ENCODE data around the gene ESPN. TPM values are rescaled to one million over a fixed set of nuclear protein-coding genes. Genes with fewer than 3 reads are reported as not detected.

ESPN gene
- total RNA-seq, 4 donors from 2014 or later = 40.2 to 368 (median 157) TPM

- Histone ChIP-seq H3K27me3 (peaks cover 10% of the 10 kb centered on the region), H3K27ac (peak overlapping the region; percentile 75 to 87 (median 80)), H3K4me3 (peak overlapping the region; percentile 51 to 90 (median 60)), H3K9me3 (no peaks in the 10 kb centered on the region), H3K4me1 (peaks cover 7 to 43% (median 34%) of the 10 kb centered on the region in 4 donors), H3K36me3 (no peaks in the 10 kb centered on the region)
- intact Hi-C loops (cut with DNase I; ENCODE audit: low total_unique reads) (no loop called here), in situ Hi-C loops (cut with MboI; ENCODE audit: low pct_ligation_motif_present in 1 of 4, low pct_unique_long_range_greater_than_20kb in 1 of 4, low sequenced_read_pairs in 3 of 4) (loop anchor here in 3 of 4 donors (25.0 kb wide), 1 partner anchor 147 kb away; no protein-coding TSS in a partner anchor)
- TF ChIP-seq CTCF (IDR thresholded peaks at IDR 0.05) (peak in 3 of 5 experiments; percentile 1 to 35 (median 14)), POLR2AphosphoS5 (IDR thresholded peaks at IDR 0.05) (peak in 1 of 3 donors; percentile 46), EP300 (IDR thresholded peaks at IDR 0.05; ENCODE audit: low read depth) (no peak), POLR2A (IDR thresholded peaks at IDR 0.05) (peak; percentile 38)
- peak; percentile 84 for DNase-seq
- WGBS, 2 donors (ENCODE audit: low coverage in 1 of 2) = 6 to 14% methylated on average over 7 to 30 of the region's 70 CpGs
Measured at GRCh38 chr1:6490181-6491080, 65.9 kb downstream of the ESPN start.

GRCh38 chr1:6491081-6491449 lies 66.5 kb downstream of the ESPN start:
- intact Hi-C loops (cut with DNase I; ENCODE audit: low total_unique reads) = no loop called here

GRCh38 chr1:6491480-6491962 lies 66.9 kb downstream of the ESPN start, which contains the start of gene PLEKHG5:
PLEKHG5 (minus strand) TSS chr1:6491667; CDS start chr1:6477571, 14,096 bp downstream.
- intact Hi-C loops (cut with DNase I; ENCODE audit: low total_unique reads) = no loop called here
- in situ Hi-C loops (cut with MboI; ENCODE audit: low pct_ligation_motif_present in 1 of 4, low pct_unique_long_range_greater_than_20kb in 1 of 4, low sequenced_read_pairs in 3 of 4) = loop anchor here in 3 of 4 donors (25.0 kb wide), 1 partner anchor 146 kb away; no protein-coding TSS in a partner anchor

More at GRCh38 chr1:6491081-6491449, 66.5 kb downstream of the ESPN start:
- Histone ChIP-seq H3K4me1 (peaks cover 7 to 36% (median 28%) of the 10 kb centered on the region in 4 donors), H3K27ac (peak overlapping the region; percentile 75 to 87 (median 80)), H3K4me3 (peak overlapping the region; percentile 51 to 90 (median 60)), H3K9me3 (no peaks in the 10 kb centered on the region), H3K36me3 (no peaks in the 10 kb centered on the region), H3K27me3 (peaks cover 10% of the 10 kb centered on the region)
- WGBS, 2 donors (ENCODE audit: low coverage in 1 of 2) = 35 to 36% methylated on average over 3 to 6 of the region's 6 CpGs
- in situ Hi-C loops (cut with MboI; ENCODE audit: low pct_ligation_motif_present in 1 of 4, low pct_unique_long_range_greater_than_20kb in 1 of 4, low sequenced_read_pairs in 3 of 4) = loop anchor here in 3 of 4 donors (25.0 kb wide), 1 partner anchor 146 kb away; no protein-coding TSS in a partner anchor
- TF ChIP-seq POLR2AphosphoS5 (IDR thresholded peaks at IDR 0.05) (no peak), POLR2A (IDR thresholded peaks at IDR 0.05) (no peak), CTCF (IDR thresholded peaks at IDR 0.05) (no peak), EP300 (IDR thresholded peaks at IDR 0.05; ENCODE audit: low read depth) (no peak)
- no peak for DNase-seq

More at GRCh38 chr1:6491480-6491962, 66.9 kb downstream of the ESPN start, which contains the start of gene PLEKHG5:
- no peak for DNase-seq
- peaks cover 11% of the 10 kb centered on the region for H3K27me3 ChIP-seq
- peaks cover 7 to 36% (median 26%) of the 10 kb centered on the region in 4 donors for H3K4me1 ChIP-seq
- H3K4me3 ChIP-seq = peak within 1 kb of the TSS; percentile 51 to 90 (median 60)
- TF ChIP-seq POLR2A (IDR thresholded peaks at IDR 0.05) (no peak), POLR2AphosphoS5 (IDR thresholded peaks at IDR 0.05) (no peak), EP300 (IDR thresholded peaks at IDR 0.05; ENCODE audit: low read depth) (no peak), CTCF (IDR thresholded peaks at IDR 0.05) (no peak)
- 76 to 77% methylated on average over 3 to 6 of the region's 6 CpGs for WGBS, 2 donors (ENCODE audit: low coverage in 1 of 2)
- H3K9me3 ChIP-seq = no peaks in the 10 kb centered on the region
- peak within 1 kb of the TSS; percentile 75 to 87 (median 80) for H3K27ac ChIP-seq
- no peaks in the 10 kb centered on the region for H3K36me3 ChIP-seq

All from transverse colon (tissue), 4 donors.